Islet precursor cell (in vitro differentiated cells): ENCODE data around the gene VPS35.
"Not testable (repeated sequence)": the region's sequence is repeated elsewhere in the genome, so short reads cannot be mapped to it uniquely, and the experiment has no call there.

Experiments used
- DNase-seq: peaks from one replicate; pipeline ENCODE4 v3.0.0-alpha.2; 2018

The VPS35 gene

DNA sequence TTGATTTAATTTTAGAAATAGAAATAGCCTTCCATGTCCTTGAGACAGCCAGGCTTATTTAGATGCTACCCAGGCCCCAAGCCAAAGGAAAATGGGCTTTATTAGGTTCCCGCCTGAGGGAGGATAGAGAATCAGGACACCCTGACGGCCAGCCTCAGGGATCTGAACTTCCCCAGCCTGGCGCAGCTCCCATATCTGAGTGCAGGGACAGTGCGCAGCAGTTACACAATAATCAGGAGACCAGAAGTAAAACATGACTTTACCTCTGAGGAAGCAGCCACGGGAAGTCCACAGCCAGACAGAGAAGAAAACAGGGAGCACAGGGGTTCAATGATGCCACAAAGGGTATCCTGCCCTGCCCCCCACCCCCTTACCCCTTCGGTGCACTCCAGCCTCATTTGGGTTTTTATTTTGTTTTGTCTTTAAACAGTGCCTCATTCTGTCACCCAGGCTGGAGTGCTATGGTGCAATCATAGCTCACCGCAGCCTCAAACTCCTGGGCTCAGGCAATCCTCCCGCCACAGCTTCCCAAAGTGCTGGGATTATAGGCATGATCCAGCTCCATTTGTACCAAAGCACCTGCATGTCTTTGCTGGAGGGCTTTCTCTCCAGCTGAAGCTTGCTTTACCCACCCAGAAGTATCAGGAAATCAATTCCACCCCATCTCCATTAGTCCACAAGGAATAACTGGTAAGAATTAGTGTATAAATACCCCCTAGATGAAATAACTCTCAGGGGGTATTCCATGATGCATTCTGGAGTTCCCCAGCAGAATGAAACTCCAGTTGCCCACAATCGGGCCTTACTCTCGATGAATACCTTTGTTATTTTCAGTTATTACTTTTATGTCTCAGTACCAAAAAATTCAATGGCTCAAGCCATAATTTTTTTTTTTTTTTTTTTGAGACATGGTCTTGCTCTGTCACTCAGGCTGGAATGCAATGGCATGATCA, 22.4 kb upstream of the VPS35 start:
- DNase-seq = no peak

DNA sequence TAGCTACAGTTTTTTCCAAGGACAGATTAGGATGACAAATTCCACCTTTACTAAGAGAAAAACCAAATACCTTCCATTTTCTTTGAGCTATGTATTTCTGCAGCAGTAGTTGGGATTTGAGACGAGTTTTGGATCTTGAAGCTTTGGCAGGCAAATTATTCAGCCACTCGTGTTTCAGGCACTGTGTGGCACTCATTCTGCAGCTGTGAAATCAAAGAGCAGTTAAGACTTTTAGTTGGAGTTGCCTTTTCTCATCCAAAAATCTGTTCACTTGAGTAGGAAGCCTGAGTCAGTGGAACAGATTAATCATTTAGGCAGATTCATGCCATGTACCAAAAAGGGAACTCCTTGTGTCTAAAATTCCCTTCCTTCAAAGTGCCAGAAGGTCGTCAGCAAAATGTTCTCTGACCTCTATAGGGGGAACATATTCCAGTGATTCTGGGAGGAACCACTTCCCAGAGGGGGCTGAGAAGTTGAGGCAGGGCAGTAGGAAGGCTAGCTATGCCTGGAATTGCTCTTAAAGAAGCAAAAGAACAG, 20.6 kb upstream of the VPS35 start:
- no peak for DNase-seq

DNA sequence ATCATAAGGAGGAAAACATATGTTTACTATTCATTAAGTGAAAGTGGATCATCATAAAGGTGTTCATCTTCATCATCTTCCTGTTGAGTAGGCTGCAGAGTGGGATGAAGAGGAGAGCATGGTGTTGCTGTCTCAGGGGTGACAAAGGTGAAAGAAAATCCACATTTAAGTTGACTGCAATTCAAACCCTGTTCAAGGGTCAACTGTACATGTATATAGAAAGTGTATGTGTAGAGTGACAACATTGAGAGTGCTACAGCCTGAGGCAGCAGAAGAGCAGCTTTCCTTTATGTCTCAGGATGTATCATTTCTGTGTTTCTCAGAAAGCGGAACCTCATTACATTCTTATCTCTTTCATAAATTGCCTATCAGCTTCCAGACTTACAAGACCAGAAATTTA, 17.7 kb upstream of the VPS35 start:
- no peak for DNase-seq

DNA sequence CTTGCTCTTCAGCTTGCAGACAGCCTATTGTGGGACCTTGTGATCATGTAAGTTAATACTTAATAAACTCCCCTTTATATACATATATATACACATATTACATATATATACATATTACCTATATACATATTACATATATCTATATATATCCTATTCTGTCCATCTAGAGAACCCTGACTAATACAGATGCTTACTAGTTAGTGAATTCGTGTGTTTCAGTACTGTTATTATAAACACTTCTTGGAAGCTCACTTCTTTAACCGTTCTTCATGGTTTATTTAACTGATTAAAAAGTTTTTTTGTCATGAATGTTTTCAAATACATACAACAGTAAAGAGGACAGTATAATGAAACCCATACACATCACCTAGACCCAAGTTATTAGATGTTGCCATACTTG, 13.1 kb upstream of the VPS35 start:
- DNase-seq = no peak

DNA sequence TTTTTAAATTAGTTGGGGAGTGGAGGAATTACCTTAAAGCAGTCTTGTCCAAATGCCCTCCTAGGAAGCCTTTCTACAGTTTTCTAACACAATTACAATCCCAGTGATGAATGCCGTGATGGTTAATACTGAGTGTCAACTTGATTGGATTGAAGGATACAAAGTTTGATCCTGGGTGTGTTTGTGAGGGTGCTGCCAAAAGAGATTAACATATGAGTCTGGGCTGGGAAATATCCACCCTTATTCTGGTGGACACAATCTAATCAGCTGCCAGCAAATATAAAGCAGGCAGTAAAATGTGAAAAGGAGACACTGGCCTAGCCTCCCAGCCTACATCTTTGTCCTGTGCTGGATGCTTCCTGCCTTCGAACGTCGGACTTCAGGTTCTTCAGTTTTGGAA, 12.6 kb upstream of the VPS35 start:
- DNase-seq = no peak

DNA sequence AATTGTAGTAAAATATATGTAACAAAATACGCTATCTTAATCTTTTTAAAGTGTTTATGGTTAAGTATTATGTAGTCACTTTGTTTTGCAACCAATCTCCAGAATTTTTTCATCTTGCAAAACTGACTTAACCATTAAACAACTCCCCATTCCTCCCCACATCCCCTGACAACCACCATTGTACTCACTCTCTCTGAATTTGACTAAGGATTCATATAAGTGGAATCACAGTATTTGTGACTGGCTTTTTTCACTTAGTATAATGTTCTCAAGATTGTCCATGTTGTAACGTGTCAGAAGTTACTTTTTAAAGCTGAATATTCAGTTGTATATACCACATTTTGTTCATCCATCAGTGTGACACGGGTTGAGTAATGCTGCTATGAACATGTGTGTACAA, 11.1 kb upstream of the VPS35 start:
- DNase-seq = no peak

DNA sequence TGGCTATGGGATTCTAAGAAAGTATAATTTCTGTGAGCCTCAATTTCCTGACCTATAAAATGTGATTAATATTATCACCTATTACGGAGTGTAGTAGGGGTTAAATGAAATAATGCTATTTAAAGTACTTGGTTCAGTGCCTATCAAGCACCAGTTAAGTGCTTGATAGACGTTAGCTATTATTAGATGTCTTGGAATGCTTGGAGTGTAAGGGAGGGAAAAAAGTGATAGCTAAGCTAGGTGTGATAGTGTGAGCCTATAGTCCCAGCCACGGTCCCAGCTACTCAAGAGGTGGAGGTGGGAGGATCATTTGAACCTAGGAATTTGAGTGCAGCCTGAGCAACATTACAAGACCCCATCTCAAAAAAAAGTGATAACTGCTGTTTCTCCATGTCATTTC, 8.0 kb upstream of the VPS35 start:
- DNase-seq = no peak

DNA sequence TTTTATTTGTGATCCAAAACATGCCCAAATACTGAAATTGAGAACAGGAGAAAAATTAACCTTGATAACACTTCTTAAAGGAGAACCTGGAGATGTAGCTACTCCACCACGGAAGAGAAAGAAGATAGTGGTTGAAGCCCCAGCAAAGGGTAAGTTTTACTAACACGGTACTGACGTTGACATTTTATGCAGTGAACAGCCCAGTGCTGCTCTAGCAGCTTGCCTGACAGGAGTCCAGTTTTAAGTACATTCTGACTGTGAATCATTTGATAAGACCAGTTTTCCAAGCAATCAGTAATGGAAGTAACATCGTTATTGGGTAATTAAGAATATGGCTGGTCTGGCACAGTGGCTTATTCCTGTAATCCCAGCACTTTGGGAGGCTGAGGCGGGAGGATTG, 7.0 kb upstream of the VPS35 start:
- DNase-seq = no peak

DNA sequence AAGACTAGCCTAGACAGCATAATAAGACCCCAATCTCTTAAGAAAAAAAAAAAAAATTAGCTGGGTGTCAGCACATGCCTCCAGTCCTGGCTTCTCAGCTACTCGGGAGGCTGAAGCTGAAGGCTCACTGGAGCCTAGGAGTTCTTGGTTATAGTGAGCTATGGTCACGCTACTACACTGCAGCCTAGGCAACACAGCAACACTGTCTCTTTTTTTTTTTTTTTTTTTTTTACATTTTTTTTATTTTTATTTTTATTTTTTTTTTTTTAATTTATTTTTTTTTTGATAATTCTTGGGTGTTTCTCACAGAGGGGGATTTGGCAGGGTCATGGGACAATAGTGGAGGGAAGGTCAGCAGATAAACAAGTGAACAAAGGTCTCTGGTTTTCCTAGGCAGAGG, 4.6 kb upstream of the VPS35 start:
- no peak for DNase-seq

DNA sequence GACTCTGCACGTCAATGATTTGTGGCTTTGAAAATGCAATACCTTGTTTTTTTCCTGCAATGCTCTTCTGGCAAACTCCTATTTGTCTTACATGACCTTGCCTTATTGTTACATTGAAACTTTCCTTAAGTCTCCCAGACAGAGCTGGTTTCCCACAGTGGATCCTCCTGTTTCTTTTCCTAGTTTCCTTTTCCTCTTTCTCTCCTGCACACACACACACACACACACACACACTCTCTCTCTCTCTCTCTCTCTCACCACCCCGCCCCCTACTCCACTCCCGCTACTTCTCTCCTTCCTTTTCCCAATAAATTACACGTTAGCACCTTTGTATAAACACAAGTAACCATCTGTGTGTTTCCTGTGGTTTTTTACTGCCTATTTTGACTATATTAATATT, 2.7 kb upstream of the VPS35 start:
- no peak for DNase-seq

DNA sequence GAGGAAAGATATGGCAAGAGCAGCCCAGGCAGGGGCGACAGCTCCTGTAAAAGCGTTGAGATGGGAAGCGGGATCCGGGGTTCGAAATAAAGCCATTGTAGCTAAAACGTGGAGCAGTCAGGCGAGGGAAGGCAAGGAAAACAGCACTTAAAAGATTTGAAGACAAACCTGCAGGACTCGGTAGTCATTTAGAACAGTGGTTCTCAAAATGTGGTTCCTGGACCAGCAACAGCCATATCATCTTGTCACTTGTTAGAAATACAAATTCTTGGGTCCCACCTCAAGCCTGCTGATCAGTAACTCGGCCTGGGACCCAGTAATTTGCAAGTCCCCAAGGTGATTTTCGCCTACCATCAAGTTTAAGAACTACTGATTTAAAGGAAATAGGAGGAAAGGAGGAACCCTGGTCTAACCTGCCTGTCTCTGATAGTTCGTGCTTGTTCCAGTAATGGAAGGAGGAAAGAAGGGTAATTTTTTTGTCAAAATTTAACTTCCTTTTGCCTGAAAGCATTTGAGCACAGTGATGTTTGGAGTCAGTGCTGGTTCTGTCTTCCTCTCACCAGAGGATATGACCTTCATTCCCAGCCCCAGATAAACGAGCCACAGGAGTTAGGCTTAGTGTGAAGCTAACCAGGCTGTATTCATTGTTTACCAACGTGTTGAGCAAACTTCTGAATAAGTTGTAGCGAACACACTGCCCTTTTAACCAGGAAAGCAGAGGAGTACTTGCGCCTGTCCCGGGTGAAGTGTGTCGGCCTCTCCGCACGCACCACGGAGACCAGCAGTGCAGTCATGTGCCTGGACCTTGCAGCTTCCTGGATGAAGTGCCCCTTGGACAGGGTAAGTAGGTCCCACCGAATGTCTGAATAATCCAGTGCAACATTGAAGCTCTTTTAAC, 1.6 kb upstream of the VPS35 start:
- peak; percentile 62 for DNase-seq

DNA sequence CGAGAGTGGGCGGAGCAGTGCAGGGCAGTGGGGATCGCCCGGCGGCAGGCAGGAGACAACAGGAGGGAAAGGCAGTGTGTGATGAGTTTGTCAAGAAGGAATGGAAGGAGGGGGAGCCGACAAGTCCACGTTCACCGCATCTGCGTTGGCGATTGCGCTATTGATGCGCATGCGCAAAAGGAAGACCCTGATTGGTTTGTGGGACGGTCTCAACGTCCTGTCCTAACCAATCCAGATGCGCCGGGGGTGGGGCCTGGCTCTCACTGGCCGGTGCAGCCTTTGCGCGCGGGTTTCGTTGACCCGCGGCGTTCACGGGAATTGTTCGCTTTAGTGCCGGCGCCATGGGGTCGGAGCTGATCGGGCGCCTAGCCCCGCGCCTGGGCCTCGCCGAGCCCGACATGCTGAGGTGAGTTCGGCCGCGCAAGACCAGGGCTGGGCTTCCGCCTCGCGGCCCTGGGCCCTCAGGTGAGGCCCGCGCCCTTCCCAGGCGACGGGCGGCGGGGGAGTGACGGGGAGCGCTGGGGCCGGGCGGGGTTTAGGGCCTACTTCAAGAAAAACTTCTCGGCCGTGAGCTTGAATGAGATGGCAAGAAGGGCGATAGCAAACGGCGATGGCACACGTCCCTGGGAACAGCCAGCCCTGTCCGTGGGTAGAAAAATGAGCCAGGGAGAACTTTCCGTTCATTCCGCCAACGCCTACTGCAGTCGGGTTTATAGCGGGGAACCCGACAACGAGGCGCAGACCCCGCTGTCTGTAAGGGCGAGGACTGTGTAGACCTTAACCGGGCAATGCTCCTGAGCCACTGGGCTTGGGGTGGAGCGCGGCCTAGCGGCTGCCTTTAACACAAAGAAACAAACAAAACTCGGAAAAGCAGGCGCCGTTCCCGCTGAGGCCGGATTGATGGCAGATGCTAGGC, 645 bp upstream of the VPS35 start, which contains the start of gene ORC6:
ORC6 (plus strand) TSS at position 295 of the 916 bp plus-strand sequence; CDS start at position 342, 47 bp downstream.
- DNase-seq = peak; percentile 98

DNA sequence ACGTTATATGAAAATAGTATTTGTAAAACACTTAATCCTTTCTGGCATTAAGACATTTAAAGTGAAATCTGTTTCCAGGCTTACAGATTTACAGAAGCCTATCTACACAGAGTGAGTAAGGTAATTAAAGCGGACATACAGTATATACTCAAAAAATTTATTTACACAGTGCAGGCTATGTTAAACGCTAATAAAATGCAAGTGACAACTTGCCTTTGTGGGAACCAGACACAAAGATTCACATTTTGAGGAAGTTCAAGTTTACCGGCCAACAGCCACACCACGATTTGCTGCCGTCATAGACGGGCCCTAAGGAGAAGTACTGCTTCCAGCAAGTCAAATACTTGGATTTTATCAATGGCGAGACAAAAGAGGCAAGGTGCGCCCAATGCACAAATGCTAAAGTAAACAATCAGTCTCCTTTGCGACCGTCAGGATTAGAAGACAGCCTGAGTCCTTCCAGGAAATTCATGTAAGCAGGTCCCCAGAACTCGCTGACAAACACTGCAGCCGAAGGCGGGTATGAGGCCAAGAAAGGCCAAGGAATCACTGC, 801 bp downstream of the VPS35 start:
- DNase-seq = no peak

DNA sequence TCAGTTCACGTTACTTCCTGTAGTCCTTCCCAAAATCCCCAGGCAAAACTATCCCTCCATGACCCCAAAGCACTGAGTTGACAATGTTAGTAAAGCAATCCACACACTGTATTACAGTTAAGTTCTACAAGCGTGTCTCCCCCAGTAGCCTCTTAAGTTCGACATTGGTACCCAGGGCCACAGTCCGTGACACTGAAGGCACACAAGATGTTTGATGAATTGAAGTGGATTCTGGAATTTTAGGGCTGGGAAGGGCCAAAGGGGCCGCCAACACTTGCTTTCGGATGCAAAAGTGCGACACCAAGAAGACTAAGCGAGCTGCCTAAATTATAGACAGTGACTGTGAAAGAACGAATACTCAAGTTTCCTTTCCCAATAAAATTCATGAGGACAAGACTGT, 1.5 kb downstream of the VPS35 start:
- no peak for DNase-seq

DNA sequence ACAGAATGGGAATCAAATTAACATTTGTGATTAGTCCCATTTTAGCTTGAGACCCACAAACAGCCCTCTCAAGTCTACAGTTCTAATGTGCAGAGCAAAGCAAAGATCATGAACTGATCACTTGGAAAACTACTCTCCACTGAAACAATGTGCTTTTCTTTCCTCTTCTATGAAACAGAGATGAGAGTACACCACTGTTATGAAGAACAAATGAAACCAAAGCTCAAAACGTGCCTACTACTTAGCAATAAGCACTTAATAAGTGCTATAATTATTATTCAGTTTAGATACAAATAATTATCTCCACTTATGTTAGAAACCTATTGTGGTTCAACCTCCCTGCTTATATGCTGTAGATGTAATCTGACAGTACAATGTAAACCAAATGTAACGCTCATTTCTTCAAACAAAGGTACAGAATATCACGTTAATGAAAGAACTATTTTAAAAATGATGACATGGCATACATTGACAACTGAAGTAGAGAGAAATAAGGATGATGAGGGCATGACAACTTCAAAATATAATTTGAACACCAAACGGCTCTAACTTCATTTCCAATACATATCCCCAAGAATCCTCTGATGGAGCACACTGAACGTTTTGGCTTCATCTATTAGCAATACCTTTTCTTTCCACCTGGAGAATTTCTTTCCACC, 2.0 kb downstream of the VPS35 start:
- DNase-seq = no peak

DNA sequence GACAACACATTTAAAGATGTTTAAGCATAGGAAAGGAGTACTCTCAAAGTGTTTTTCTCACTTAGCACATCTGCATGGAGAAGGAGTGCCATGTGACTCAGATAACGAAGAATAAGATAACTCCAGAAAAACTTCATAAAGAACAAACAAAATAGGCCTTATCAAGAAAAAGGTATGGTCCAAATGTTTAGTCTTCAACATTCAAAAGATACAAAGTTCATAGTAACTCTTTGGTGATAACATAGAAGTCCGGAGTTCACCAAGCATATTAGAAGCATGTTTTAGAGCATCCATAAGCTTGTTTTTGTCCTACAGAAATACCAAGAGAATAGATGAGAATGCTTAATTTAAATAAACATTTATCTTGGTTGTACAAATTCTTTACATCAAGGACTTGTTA, 7.1 kb downstream of the VPS35 start:
- not testable (repeated sequence) for DNase-seq

DNA sequence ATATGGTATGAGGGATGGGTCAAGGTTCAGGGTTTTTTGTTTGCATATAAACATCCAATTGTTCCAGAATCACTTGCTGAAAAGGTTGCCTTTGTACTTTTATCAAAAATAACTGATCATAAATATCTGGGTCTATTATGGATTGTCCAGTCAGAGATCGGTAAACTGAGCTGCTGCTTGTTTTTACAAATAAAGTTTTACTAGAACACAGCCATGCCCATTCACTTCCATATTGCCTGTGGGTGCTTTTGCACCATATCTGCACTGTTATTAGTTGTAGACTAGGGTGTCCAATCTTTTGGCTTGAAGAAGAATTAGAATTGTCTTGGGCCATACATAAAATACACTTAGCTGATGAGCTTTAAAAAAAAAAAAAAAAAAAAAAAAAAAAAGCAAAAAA, 11.0 kb downstream of the VPS35 start:
- DNase-seq = not testable (repeated sequence)

DNA sequence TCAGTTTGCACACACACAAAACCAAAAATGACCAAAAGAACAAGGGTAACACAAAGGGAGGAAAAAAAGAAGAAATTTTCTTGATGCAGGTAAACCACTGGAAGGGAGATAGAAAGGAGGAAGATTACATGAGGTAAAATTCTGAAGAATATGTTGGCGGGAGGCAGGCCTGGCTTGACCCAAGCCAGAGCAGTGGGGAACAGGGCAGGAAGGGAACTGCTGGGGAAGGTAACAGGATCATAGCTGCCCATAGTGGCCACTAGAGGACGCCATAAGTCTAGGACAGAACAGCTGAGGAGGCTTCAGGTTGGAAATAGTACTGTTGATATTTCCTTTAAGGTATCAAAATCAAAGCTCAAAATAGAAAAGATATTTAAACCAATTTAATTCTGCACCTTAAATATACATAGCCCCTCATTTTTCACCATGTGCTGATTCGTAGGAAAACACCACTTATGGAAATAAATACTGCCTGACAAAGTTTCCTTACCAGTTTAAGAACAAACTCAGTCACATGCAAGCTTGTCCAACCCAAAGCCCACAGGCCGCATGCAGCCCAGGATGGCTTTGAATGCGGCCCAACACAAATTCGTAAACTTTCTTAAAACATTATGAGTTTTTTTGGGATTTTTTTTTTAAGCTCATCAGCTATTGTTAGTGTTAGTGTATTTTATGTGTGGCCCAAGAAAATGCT, 15.5 kb downstream of the VPS35 start:
- DNase-seq = peak; percentile 80

DNA sequence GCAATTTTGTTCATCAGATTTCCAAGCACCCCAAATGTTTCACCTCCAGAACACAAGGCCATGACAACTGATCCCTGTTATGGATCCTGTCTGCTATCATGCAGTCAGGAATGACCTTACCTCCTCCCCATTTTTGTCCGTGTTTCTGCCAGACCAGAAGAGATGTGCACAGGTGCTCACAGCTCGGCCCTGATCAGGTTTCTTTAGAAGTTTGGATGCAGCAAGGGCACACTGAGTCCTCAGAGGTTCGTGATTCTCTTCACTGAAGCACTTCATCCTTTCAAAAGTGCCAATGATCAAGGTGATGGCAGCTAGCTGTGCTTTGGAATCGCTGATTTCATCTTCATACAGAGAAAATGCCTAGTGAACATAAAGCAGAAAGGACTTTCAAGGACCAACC, 26.9 kb downstream of the VPS35 start:
- DNase-seq = no peak

DNA sequence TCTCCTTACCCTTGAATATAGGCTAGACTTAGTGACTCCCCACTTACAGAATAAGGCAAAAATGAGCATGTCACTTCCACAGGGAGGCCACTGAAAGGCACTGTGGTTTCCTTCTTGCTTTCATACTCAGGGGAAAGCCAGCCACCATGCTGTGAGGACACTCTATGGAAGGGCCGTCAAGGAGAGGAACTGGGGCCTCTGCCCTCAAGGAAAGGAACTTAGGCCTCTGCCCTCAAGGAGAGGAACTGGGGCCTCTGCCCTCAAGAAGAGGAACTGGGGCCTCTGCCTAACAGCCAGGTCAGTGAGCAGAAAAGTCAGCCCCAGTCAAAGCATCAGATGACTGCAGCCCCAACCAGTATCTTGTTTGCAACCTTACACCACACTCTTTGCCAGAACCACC, 30.1 kb downstream of the VPS35 start:
- no peak for DNase-seq

DNA sequence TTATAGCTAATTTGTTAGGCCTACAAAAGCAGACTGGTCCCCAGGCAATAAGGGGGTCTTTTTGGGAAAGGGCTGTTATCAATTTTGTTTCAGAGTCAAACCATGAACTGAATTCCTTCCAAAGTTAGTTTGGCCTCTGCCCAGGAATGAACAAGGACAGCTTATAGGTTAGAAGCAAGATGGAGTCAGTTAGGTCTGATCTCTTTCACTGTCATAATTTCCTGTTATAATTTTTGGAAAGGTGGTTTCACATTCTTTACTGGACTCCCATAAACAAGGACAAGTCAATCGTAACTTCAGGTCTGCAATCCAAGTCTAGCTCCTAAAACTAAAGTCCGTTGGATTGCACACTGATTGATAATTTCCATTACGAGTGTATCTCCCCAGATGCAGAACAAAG, 37.7 kb downstream of the VPS35 start:
- DNase-seq = no peak
